CD4-positive, alpha-beta T cell treated with Interleukin-21 for 1 hour (primary cell): ENCODE results near the gene SAMD4A.

Source experiments
- DNase-seq: peaks from one replicate; pipeline ENCODE4 v3.0.0-alpha.2; 2020

SAMD4A gene

DNA sequence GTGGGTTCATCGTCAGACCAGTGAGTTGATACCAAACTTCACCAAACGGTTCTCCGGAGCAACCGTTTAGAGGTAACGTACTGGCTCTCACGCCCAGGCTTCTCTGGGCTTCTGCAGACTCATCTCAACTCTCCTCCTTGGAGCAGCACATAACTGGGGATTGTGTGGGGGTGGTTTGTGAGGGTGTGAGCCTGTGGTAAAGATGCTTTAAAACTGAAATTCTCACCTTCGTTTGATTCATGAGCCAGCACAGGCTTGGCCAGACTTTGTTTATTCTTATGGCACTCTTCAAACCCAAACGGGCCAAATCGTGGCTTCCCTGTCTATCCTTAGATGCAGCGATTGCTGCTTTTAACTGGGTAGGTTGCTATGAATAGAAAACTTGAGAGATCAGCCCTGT is 121.3 kb downstream of the SAMD4A start:
- no peak for DNase-seq

GRCh38 chr14:54689928-54690327 is 123.0 kb downstream of the SAMD4A start:
- no peak for DNase-seq

GRCh38 chr14:54690887-54691286 is 124.0 kb downstream of the SAMD4A start:
- DNase-seq = no peak

- DNase-seq = peak; percentile 56
Measured at GRCh38 chr14:54691525-54692283, 124.8 kb downstream of the SAMD4A start.

GRCh38 chr14:54692284-54692772 is 125.4 kb downstream of the SAMD4A start:
- DNase-seq = no peak

GRCh38 chr14:54693761-54694160 is 126.8 kb downstream of the SAMD4A start:
- no peak for DNase-seq

DNA sequence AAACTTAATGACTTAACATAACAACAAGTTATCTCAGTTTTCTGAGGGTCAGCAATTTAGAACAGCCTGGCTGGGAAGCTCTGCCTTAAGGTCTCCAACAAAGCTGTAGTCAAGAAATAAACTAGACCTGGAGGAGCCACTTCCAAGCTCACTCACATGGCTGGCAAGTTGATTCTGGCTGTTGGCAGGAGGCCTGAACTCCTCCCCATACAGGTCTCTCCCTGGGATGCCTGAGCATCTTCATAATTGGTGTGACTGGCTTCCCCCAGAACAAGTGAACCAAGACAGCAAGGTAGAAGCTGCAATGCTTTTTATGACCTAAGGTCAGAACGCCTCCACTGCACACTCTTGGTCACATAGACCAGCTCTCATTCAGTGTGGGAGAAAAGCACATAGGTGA is 128.3 kb downstream of the SAMD4A start:
- no peak for DNase-seq

DNA sequence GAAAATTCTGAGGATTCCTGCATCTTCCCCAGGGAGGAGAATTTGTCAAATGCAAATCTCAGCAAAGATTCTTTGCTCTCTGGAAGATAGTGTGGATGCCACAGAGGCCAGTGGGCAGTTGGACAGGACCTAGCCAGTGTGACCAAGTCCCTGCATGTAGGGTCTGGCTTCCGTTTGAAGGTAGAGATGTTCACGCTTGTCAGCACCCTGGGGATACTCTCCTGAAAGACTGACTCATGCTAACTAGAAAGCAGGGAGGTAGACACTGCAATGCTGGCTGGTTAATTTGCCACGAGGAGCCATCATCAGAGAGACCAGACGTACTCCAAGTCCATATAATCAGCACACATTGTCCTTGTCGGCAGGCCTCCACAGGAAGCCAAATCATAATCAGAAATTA is 130.1 kb downstream of the SAMD4A start:
- DNase-seq = no peak

- DNase-seq = no peak
Measured at GRCh38 chr14:54697803-54698202, 130.9 kb downstream of the SAMD4A start.

- no peak for DNase-seq
Measured at GRCh38 chr14:54698501-54698900, 131.6 kb downstream of the SAMD4A start.

DNA sequence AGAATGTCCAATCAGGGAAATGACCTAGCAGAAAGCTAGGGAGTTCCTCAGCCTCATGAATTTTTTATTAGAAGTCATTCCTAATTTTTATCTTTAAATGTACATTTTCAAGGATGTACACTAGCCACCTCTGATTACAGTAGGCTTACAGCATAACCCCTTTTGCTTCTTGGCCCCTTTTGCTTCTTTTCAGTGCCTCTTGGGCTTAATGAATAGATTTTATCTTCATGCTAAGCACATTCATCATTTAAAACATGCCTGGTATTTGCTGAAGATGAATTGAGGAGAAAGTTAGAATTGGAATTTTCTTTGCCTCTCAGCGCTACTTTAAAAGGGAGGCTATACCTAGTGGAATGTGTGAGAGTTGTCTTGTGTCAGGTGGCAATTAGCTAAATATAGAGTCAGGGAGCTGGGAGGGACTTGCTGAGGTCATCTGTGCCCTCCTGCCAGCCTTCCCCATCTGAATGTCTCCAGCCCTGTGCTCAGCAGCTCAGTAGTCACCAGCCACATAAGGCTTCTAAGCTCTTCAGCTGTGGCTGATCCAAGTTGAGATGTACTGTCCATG is 132.1 kb downstream of the SAMD4A start:
- DNase-seq = no peak

DNA sequence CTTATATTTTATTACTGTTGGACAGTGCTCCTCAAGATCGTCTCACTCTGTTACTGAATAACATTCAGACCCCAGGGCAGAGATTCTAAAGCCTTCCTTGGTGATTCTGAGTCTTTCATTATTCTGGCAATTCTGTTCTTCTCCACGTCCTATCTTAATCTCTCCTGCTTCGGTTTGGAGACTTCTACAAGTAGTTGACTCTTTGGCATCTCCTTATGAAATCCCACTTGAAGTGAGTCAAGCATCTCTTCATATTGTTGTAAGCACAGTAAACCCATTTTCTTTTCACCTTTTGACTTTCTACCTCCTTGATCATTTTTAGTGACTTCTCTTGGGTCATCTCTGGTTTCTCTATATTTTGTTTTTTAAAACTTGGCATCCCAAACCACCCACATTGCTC is 132.8 kb downstream of the SAMD4A start:
- no peak for DNase-seq

GRCh38 chr14:54700717-54701116 is 133.8 kb downstream of the SAMD4A start:
- DNase-seq = no peak

- DNase-seq = no peak
Measured at GRCh38 chr14:54702014-54702491, 135.1 kb downstream of the SAMD4A start.

DNA sequence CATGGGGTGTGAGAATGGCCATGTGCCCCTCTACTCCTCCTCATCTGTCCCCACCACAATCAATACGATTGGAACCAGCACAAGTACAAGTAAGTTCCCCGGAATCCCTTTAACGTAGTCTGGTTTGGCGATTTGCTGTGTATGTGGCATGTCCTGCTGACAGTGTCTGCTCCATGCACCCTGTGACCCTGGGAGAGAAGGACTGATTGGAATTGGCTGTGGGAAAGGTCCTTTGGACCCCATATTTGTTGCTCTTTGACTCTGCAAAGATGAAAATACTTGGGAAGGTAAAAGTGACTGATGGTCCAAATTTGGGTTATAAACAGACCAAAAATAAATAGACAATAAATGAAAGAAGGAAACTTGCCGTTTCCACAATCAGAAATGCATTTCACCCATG is 135.6 kb downstream of the SAMD4A start:
- no peak for DNase-seq

DNA sequence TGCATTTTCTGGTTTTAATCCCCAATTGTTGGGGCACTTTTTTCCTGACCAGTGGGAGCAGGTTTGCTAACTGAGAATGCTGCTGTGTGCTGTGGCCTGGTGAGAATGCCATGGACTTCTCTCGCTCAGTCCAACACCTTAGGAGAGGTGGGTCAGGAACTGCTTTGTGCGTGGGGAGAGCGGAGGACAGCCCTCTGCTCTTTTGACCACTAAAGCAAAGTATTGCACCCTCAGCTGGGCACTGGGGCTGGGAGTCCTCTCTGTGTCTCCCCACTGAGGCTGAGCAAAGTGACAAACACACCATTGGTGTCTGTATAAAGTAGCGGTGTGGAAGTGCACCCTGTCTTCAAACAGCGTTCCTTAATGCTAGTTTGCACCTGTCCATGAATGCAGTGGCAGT is 136.2 kb downstream of the SAMD4A start:
- DNase-seq = no peak

GRCh38 chr14:54703724-54704123 is 136.8 kb downstream of the SAMD4A start:
- DNase-seq = no peak

DNA sequence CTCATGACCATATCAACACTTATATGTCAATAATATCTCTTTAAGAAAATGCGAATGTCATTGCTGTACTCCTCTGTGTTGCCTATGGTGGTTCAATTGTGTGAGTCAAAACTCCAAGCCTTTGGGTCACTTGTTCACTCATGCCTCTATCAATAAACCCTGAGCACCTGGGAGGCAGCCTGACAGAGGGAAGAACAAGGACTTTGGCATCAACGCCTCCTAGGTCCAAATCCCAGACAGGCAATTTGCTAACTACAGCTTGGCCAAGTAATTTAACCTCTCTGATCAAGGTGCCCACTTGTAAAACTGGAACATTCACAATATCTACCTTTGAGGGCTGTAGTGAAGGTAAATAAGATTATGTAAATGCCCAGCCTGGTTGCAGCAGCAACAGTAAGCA is 137.8 kb downstream of the SAMD4A start:
- DNase-seq = no peak

DNA sequence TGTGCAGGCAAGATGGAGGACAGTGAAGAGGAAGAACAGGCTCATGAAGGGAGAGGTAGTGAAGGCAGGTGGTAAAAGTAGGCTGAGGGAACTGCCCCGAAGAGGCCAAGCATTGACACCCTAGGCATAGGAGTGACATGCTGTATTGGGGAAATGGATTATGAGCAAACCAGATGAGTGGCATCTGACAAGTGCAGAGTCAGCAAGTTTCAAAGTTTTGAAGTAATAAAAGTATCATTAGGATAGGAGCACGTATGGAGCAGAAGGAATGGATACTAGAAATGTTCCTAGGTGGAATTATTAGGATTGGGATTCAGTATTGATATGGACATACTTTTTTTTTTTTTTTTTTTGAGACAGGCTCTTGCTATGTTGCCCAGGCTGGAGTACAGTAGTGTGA is 139.8 kb downstream of the SAMD4A start:
- DNase-seq = no peak

DNA sequence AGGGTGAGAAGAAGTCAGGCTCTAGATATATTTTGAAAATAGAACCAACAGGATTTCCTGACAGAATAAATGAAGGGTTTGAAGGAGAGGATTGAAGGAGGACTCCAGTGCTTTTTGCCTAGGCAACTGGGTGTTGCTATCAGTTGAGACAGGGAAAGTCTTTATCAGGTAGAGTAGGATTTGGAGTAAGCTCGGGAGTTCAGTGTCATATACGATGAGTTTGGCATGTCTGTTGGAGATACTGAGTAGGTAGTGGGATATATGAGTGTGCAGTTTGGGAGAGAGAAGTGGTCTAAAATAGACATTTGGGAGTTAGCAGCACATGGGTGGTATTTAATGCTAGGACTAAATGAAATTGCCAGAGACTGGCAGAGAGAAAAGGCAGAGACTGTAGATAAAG is 141.2 kb downstream of the SAMD4A start:
- DNase-seq = no peak

DNA sequence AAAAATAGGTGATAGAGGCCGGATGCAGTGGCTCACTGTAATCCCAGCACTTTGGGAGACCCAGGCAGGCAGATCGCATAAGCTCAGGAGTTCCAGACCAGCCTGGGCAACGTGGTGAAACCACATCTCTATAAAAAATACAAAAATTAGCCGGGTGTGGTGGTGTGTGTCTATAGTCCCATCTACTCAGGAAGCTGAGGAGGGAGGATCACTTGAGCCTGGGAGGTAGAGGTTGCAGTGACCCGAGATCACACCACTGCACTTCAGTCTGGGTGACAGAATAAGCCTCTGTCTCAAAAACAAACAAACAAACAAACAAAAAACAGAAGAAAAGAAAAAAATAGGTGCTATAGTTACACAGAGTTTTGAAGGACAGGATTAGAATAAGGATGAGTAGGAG is 142.1 kb downstream of the SAMD4A start:
- no peak for DNase-seq

GRCh38 chr14:54709444-54709843 is 142.5 kb downstream of the SAMD4A start:
- no peak for DNase-seq

- no peak for DNase-seq
Measured at GRCh38 chr14:54709867-54710266, 142.9 kb downstream of the SAMD4A start.

GRCh38 chr14:54711312-54711711 is 144.4 kb downstream of the SAMD4A start:
- no peak for DNase-seq
